ENCODE measurements around the gene EGLN1.
A peak's percentile ranks its signal among the peaks of the same experiment; 100 is the strongest.
"Not testable (repeated sequence)": the region's sequence is repeated elsewhere in the genome, so short reads cannot be mapped to it uniquely, and the experiment has no call there.

Gene EGLN1

DNA sequence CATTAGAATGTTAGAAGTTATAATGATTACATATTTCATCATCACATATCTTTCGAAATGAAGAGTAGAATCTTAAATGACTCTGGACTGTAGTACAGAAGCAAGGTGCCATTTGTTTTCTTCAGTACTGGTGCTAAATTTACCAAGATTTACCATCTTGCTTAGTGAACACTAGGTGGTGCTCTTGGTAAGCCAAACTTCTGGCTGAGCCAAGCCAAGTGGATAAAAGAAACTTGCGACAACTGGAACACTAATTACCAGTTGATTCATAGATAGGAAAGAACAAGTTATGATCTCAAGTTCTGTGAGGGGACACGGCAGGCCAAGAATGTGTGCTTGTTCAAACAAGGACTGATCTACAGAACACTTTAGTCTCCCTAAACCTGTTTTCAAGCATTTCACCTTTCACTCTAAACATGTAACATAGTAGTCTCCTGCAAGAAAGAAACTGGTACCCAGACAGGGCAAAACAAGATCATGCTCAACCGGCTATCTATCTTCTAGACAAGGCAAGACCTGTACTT lies 64.2 kb downstream of the EGLN1 start:
- peak; percentile 69 for DNase-seq

- DNase-seq, result no peak
Measured at GRCh38 chr1:231357187-231357772, 64.8 kb downstream of the EGLN1 start.

DNA sequence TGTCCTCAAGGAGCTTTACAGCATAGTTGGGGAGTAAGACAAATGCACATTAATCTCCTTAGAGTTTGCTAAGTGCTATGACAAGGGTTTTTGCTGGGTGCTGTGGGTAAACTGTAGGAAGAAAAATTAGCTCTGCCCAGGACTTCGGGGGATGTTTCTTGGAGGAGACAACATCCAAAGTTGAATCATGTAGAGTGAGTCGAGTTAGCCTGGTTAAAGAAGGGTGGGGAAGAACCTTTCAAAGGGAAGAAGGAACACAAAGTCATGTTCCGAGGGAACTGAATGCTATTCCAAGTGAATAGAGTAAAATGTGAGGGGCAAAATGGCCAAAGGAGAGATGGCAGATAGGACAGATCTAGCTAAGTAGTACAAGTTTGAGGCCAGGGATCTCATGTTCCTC lies 66.9 kb downstream of the EGLN1 start:
- DNase-seq, result no peak

DNA sequence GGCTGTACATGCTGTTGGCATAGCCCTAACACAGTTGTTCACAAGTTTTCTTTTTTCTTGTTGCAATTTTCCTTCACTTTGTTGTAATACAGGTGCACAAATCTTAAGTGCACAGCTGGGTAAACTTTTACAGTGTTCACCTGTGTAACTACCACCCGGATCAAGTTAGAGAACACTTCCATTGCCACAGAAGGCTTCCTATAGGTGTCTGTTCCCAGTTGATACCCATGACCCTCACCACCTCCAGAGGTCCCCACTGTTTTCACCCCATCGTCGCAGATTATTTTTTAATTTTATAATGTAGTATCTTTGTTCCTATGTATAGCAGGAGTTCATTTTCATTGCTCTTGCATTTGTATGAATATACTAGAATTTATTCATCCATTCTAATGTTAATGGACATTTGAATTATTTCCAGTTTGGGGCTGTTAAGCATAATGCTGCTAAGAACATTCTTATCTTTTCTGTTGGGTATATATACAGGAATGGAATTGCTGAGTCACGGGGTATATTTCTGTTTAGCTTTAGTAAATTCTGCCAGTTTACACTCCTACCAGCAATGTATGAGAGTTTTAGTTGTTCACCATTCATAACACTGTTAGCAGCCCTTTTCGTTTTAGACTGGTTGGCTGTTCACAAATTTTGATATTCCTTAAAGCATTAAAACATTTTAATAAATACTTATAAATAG lies 67.6 kb downstream of the EGLN1 start:
- DNase-seq, result no peak

- DNase-seq, result no peak
Measured at GRCh38 chr1:231353086-231353485, 69.0 kb downstream of the EGLN1 start.

- DNase-seq, result no peak
Measured at GRCh38 chr1:231351816-231352215, 70.3 kb downstream of the EGLN1 start.

DNA sequence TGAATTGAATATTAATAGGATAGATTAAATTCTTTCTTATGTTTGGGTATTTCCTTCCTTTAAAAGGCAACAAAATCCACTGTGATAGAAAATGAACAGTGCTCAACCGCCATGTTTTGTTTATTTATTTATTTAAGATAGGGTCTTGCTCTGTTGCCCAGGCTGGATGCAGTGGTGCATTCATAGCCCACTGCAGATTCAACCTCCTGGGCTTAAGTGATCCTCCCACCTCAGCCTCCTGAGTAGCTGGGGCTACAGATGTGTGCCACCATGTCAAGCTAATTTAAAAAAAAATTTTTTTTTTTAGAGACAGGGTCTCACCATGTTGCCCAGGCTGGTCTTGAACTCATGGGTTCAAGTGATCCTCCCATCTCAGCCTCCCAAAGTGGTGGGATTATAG lies 73.2 kb downstream of the EGLN1 start:
- not testable (repeated sequence) for DNase-seq

DNA sequence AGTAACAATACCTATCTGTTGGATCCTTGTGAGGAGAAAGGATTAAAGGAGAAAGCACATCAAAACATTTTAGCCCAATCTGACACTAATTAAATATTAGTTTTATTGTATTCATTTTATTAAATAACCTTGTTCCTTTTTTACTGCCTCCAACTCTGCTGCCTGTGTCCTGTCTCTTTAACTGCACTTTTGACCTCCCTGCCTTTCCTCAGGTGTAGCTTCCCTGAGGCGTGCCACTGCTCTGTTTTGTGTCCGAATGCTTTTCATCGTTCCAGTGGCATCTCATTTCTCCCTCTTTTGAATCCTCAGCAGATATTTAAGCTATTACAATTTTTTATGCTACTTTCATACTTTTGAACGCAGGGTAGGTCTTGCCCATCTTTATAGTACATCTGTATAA lies 73.6 kb downstream of the EGLN1 start:
- DNase-seq, result no peak

GRCh38 chr1:231347961-231348360 lies 74.1 kb downstream of the EGLN1 start:
- no peak for DNase-seq

DNA sequence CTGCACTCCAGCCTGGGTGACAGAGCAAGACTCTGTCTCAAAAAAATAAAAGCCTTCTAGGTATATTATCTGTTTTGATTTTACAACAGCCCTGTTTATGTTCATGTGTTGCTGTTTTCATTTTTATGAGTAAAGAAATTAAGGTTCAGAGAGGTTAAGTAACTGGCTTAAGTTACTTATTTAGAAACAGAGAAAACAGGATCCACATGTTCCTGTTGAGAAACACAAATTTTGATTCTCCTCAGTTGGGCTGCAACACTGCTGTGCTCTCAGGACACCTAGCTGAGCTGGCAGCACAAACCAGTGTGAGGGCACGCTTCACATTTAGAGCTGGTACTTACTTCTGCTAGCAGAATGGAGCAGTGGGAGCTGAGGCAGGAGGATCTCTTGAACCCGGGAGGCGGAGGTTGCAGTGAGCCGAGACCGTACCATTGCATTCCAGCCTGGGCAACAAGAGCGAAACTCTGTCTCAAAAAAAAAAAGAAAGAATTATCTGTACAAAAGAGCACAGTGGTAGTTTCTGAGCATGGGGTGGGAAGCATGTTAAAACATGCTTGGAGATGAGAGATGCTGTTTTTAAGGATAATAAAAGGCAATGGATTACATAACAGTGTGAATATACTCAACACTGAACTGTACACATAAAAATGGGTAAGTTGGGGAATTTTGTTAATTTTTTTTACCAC lies 81.6 kb downstream of the EGLN1 start:
- DNase-seq, result no peak

- DNase-seq, result no peak
Measured at GRCh38 chr1:231338270-231339128, 83.6 kb downstream of the EGLN1 start, which contains the start of gene SPRTN. TSS of gene SPRTN (plus strand) at chr1:231338293. CDS start at chr1:231338384, 91 bp downstream.

DNA sequence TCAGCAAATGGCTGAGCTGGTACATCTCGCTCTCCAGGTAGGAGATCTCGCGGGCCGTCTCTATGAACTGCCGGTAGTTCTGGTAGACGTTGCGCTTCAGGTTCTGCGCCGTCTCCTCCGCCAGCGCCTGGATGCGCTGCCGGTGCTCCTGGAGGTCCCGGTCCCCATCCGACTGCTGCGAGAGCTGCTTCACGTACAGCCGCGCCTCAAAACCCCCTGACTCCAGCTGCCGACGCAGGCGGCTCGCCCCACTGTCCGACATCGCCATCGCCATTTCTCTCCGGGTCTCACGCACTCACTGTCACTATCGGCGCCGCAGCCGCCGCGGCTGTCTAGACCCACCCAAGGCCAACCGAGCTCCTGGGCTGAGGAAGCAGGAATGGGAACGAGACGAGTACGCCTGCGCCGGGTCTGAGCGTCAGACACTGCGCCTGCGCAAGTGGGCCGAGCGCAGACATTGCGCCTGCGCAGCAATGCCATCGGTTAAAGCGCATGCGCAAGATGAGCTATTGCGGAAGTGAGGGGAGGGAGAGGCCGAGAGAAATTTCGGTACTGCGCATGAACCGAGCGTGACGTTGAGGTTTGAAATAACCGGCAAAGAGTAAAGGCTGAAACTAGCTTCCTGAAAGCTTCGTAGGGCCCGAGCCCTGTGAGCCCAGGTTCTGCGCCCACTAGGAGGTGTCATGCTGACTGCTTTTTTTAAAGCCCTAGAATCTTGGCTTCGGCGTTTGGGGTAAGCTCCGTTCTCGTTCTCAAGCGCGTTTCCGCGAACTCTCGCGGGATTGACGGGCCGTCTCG lies 84.4 kb downstream of the EGLN1 start, which contains the start of gene EXOC8:
Gene EXOC8, minus strand, starts transcription at position 381 of the 798 bp plus-strand sequence. Its CDS starts 107 bp downstream, at position 274.
- peak; percentile 96 for DNase-seq

DNA sequence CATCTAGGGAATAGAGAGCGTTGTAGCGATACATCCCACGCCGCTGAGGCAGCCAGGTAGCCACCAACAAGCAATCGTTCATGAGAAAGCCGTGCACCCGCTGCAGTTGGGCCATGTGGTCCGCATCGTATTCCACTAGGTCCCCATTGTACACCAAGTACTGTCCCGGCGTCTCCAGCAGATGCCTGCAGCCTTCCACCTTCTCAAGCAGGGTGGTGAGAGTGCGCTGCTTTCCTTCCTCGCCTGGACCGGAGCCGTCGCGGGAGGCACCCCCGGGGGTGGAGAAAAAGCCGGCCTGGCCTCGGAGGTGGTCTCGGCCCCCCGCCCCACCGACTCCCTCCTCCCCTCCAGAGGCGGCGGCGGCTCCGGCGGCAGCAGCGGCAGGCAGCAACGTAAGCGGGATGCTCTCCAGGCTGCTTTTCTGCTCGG lies 85.0 kb downstream of the EGLN1 start:
- DNase-seq, result no peak

- DNase-seq, result no peak
Measured at GRCh38 chr1:231335663-231336602, 86.2 kb downstream of the EGLN1 start.

GRCh38 chr1:231334952-231335351 lies 87.1 kb downstream of the EGLN1 start:
- no peak for DNase-seq

DNA sequence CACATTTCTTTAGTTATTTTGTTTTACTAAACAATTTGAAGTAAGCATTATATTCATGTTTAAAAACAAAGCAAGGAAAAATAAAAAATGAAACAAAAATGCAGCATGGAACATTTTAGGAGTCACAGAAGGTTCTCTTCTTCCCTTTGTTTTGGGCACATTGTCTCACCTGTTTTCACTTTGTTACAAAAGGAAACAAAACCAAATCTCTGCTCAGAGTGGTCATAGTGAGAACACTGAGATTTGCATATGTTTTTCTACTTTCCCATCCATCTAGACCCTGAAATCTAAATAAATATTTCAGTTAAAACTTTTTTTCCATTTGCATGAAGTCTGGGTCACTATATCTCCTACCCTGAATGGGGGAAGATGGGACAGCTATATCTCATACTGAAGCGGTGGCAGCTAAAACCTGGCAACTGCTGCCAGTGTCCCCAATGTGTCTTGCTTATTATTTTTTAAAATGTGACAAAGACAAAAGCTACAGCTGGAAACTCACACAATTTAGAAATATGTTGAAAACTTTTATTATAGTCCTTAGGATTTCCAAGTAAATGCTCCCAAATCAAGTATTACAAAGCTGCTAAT lies 87.9 kb downstream of the EGLN1 start:
- DNase-seq, result no peak

- DNase-seq, result no peak
Measured at GRCh38 chr1:231332761-231333160, 89.3 kb downstream of the EGLN1 start.

DNA sequence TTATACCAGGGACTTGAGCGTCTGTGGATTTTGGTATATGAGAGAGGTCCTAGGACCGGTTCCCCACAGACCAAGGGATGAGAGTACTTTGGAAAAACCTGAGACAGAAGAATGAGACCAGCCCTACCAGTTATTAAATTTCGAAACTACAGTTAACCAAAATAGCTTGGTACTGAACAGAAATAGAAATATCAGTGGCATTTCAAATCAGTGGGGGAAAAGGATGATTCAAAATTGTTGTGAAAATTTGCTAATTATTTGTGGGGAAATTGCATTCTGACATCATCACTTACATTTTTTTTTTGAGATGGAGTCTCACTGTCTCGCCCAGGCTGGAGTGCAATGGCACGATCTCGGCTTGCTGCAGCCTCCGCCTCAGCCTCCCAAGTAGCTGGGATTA lies 92.6 kb downstream of the EGLN1 start:
- DNase-seq, result no peak

- no peak for DNase-seq
Measured at GRCh38 chr1:231327617-231328016, 94.5 kb downstream of the EGLN1 start.

GRCh38 chr1:231326248-231326647 lies 95.8 kb downstream of the EGLN1 start:
- DNase-seq, result no peak
